GM12878 (cell line): ENCODE results near the gene CCR1. TPM values are rescaled to one million over a fixed set of nuclear protein-coding genes. Genes with fewer than 3 reads are reported as not detected.

Experiments
- ATAC-seq: fragments of 200-7000 bp; cut with Tn5 transposase; 3 replicates; pipeline ENCODE4 v1.9.1; 2020; ENCODE audit warnings: mild to moderate bottlenecking, moderate library complexity
- BruUV-seq: library from RNA; stranded (reverse); fragments of 400-500 nt; replicated peaks from 2 replicates; lab custom pipeline; 2021; lab: Mats Ljungman, UMichigan
- CTCF ChIA-PET: fragments of 300-600 bp; sonication (Branson Sonifier 250); formaldehyde crosslinking; extraction: SDS; loops from one replicate; lab custom pipeline; 2021; ENCODE audit warnings: inconsistent platforms; lab: Yijun Ruan, JAX
- POLR2A ChIA-PET: fragments of 350-600 bp; formaldehyde crosslinking; extraction: SDS; loops from one replicate; lab custom pipeline; 2021; ENCODE audit warnings: inconsistent platforms; lab: Charles Lee
- RAD21 ChIA-PET: fragments of 300-600 bp; sonication (Branson Sonifier 250); formaldehyde crosslinking; loops from one replicate; lab custom pipeline; 2023; ENCODE audit warnings: antibody characterized with exemption; ENCODE audit not compliant: unreplicated experiment; lab: Charles Lee
- SMC1A ChIA-PET: fragments of 300-600 bp; sonication (Branson Sonifier 250); formaldehyde crosslinking; loops from one replicate; lab custom pipeline; 2023; ENCODE audit not compliant: unreplicated experiment, uncharacterized antibody; lab: Charles Lee
- DNase-seq: peaks from one replicate; pipeline ENCODE4 v3.0.0-alpha.2; 2011; ENCODE audit warnings: low read depth, low spot score
- FAIRE-seq: peaks from 3 replicates; lab custom pipeline; 2011; peaks lifted over from hg19 to GRCh38; lab: Jason Lieb, UNC
- H2AFZ ChIP-seq: 2 replicates; pipeline ENCODE4 v1.6.0; 2011; ENCODE audit warnings: low read depth, low read length, control low read depth; ENCODE audit not compliant: control insufficient read depth
- H3K27ac ChIP-seq: 2 replicates; pipeline ENCODE4 v1.5.1; 2011; ENCODE audit warnings: control low read depth; ENCODE audit not compliant: control insufficient read depth, insufficient read depth
- H3K27me3 ChIP-seq, 2 experiments: replicated peaks in 1 of 2; 2 replicates each; pipeline versions ENCODE4 v1.6.0 to v1.6.1; 2011; ENCODE audit warnings: low read length in 1 of 2; ENCODE audit not compliant: control insufficient read depth in 2 of 2, insufficient read depth in 2 of 2
- H3K36me3 ChIP-seq, 2 experiments: 2 replicates each; pipeline ENCODE4 v1.5.1; 2011; ENCODE audit warnings: low read length in 1 of 2; ENCODE audit not compliant: control insufficient read depth in 2 of 2, insufficient read depth in 2 of 2
- H3K4me1 ChIP-seq: 2 replicates; pipeline ENCODE4 v1.6.1; 2011; ENCODE audit warnings: mild to moderate bottlenecking, low read length, moderate library complexity, mixed read lengths; ENCODE audit not compliant: control insufficient read depth, insufficient read depth
- H3K4me2 ChIP-seq: 2 replicates; pipeline ENCODE4 v1.6.0; 2011; ENCODE audit warnings: control low read depth; ENCODE audit not compliant: control insufficient read depth, insufficient read depth
- H3K4me3 ChIP-seq: fragments of 200-600 bp; sonication (generic); 2 replicates; pipeline ENCODE4 v1.5.1; 2016
- H3K79me2 ChIP-seq: 2 replicates; pipeline ENCODE4 v1.6.0; 2011; ENCODE audit warnings: low read length; ENCODE audit not compliant: control insufficient read depth, insufficient read depth
- H3K9ac ChIP-seq: 2 replicates; pipeline ENCODE4 v1.8.0; 2011; ENCODE audit warnings: low read length, control low read depth, mixed read lengths; ENCODE audit not compliant: control insufficient read depth, insufficient read depth
- H3K9me3 ChIP-seq: replicated peaks from 3 replicates; pipeline ENCODE4 v1.5.1; 2011; ENCODE audit warnings: mild to moderate bottlenecking, low read length; ENCODE audit not compliant: control insufficient read depth, insufficient read depth
- H4K20me1 ChIP-seq: 2 replicates; pipeline ENCODE4 v1.6.0; 2011; ENCODE audit not compliant: control insufficient read depth, insufficient read depth
- ATF3 ChIP-seq: IDR thresholded peaks from 2 replicates; pipeline ENCODE4 v1.6.1; 2011; ENCODE audit warnings: low read depth, mild to moderate bottlenecking, low read length, moderate library complexity, borderline replicate concordance; ENCODE audit errors: extremely low read depth
- ATF7 ChIP-seq: fragments of 450-650 bp; IDR thresholded peaks from 2 replicates; pipeline ENCODE4 v1.6.1; 2016; ENCODE audit warnings: low read depth, mild to moderate bottlenecking
- CEBPZ ChIP-seq: fragments of 150-350 bp; IDR thresholded peaks from 2 replicates; pipeline ENCODE4 v1.6.1; 2016; ENCODE audit warnings: low read depth, low read length
- CREB1 ChIP-seq: IDR thresholded peaks from 2 replicates; pipeline ENCODE4 v1.6.1; 2012; ENCODE audit warnings: low read depth, mild to moderate bottlenecking, inconsistent platforms
- HCFC1 ChIP-seq: fragments of 150-350 bp; IDR thresholded peaks from 2 replicates; pipeline ENCODE4 v1.6.1; 2014; ENCODE audit warnings: low read length
- PAX8 ChIP-seq: fragments of 450-650 bp; IDR thresholded peaks from 2 replicates; pipeline ENCODE4 v1.6.1; 2017; ENCODE audit warnings: mild to moderate bottlenecking, moderate library complexity
- RB1 ChIP-seq: fragments of 450-650 bp; formaldehyde crosslinking; IDR thresholded peaks from 2 replicates; pipeline ENCODE4 v1.6.1; 2017; ENCODE audit warnings: mild to moderate bottlenecking, borderline replicate concordance
- RBBP5 ChIP-seq: fragments of 200-600 bp; sonication (generic); conservative IDR thresholded peaks from 2 replicates; pipeline ENCODE4 v1.6.1; 2016
- SMAD5 ChIP-seq: IDR thresholded peaks from 2 replicates; pipeline ENCODE4 v1.6.1; 2016; ENCODE audit warnings: antibody characterized with exemption, low read depth
- SMC3 ChIP-seq: IDR thresholded peaks from 2 replicates; pipeline ENCODE4 v1.6.1; 2011; ENCODE audit warnings: low read length, improper control_type of control experiment, borderline replicate concordance
- SPI1 ChIP-seq: IDR thresholded peaks from 2 replicates; pipeline ENCODE4 v1.6.1; 2011; ENCODE audit warnings: low read depth, mild to moderate bottlenecking, low read length, moderate library complexity, borderline replicate concordance; ENCODE audit not compliant: insufficient read depth
- SREBF1 ChIP-seq: IDR thresholded peaks from 2 replicates; pipeline ENCODE4 v1.6.1; 2012; ENCODE audit warnings: mild to moderate bottlenecking, low read length
- STAT1 ChIP-seq: fragments of 450-650 bp; conservative IDR thresholded peaks from 2 replicates; pipeline ENCODE4 v1.6.1; 2014; ENCODE audit warnings: antibody characterized with exemption, mild to moderate bottlenecking
- ZNF217 ChIP-seq: fragments of 450-650 bp; IDR thresholded peaks from 2 replicates; pipeline ENCODE4 v1.6.1; 2017; ENCODE audit warnings: antibody characterized with exemption, mild to moderate bottlenecking
- ZZZ3 ChIP-seq: IDR thresholded peaks from 2 replicates; pipeline ENCODE4 v1.6.1; 2011; ENCODE audit warnings: low read depth; ENCODE audit not compliant: control insufficient read depth, insufficient read length
- WGBS: methylation state at CpG from one replicate; pipeline ENCODE4 v1.1.6; 2016; ENCODE audit warnings: low lambda C conversion rate; ENCODE audit not compliant: insufficient replicate concordance, insufficient coverage; ENCODE audit errors: missing lambda C conversion rate; 5-methylcytosine and 5-hydroxymethylcytosine counted together
- in situ Hi-C: fragments of 300-500 bp; cut with MboI; formaldehyde crosslinking; loops from 9 replicates; pipeline ENCODE4 v1.14.3; 2018; ENCODE audit warnings: mixed read lengths
- intact Hi-C: fragments of 100-400 bp; cut with micrococcal nuclease; formaldehyde crosslinking; loops from one replicate; pipeline ENCODE4 v1.14.2; 2022; ENCODE audit not compliant: unreplicated experiment
- polyA plus RNA-seq, 11 experiments: library from polyadenylated mRNA; depleted of rRNA in 4 of 11; unstranded in 6 of 11; stranded (reverse) in 5 of 11; fragments of >200 nt; fragmentation: Nextera tagmentation in 4 of 11; fragmentation: Illumina TruSeq in 1 of 11; extraction: Ambion mirVana in 4 of 11; extraction: Trizol in 1 of 11; gene quantifications; 1 replicate in 1 of 11; 2 replicates in 10 of 11; pipeline versions ENCODE4 v1.2.1 to v1.2.3, GENCODE V29; 2011 to 2016; ENCODE audit warnings: inconsistent platforms in 2 of 11, missing spikeins in 2 of 11, low read depth in 1 of 11
- total RNA-seq, 4 experiments: library from RNA; depleted of rRNA in 3 of 4; stranded (reverse); fragments of >200 nt in 3 of 4; fragmentation: Illumina TruSeq in 1 of 4; extraction: Trizol in 1 of 4; gene quantifications; 2 replicates each; pipeline versions ENCODE4 v1.2.1 to v1.2.3, GENCODE V29; 2013 to 2021

Gene CCR1
- total and polyA plus RNA-seq, 10 of the 15 experiments (the other 5 are each of a cell fraction or from before 2014, with no cell fraction given): 2.3 to 11.0 (median 7.8) TPM

GRCh38 chr3:46239301-46239938, 31.3 kb upstream of the CCR1 start:
- in situ Hi-C loops (no loop called here), intact Hi-C loops (no loop called here)
- Histone ChIP-seq H3K9me3 (no peaks in the 10 kb centered on the region), H3K9ac (no peak overlapping the region), H2AFZ (no peak overlapping the region), H3K4me1 (peaks cover 3% of the 10 kb centered on the region), H3K27ac (no peak overlapping the region), H3K4me3 (no peak overlapping the region), H3K27me3 (peaks cover 0 to 9% of the 10 kb centered on the region in 2 experiments; a peak in 2 of 4 replicates), H4K20me1 (no peaks in the 10 kb centered on the region), H3K79me2 (no peaks in the 10 kb centered on the region), H3K36me3 (no peaks in the 10 kb centered on the region), H3K4me2 (no peak overlapping the region)
- no TSS peak for BruUV-seq
- WGBS: 42% methylated on average over 3 of the region's 3 CpGs
- no peak for DNase-seq
- FAIRE-seq: no peak
- ChIA-PET RAD21 (interaction anchor here (1.9 to 2.1 kb wide), 2 partner anchors 23 to 130 kb away, joined by 6 to 12 read pairs; partner anchors contain the start of gene CCR5), CTCF (interaction anchor here (1.2 to 3.7 kb wide), 5 partner anchors 14 to 131 kb away, joined by 3 to 24 read pairs (median 5); partner anchors contain the start of gene CCR5), SMC1A (interaction anchor here (0.5 to 2.1 kb wide), 5 partner anchors 24 to 414 kb away, joined by 3 to 10 read pairs (median 3); no protein-coding TSS in a partner anchor), POLR2A (no interaction called here)
- TF ChIP-seq ATF3 (no peak), ZZZ3 (no peak), RB1 (no peak), SMC3 (no peak), SMAD5 (no peak)
- no peak for ATAC-seq

DNA sequence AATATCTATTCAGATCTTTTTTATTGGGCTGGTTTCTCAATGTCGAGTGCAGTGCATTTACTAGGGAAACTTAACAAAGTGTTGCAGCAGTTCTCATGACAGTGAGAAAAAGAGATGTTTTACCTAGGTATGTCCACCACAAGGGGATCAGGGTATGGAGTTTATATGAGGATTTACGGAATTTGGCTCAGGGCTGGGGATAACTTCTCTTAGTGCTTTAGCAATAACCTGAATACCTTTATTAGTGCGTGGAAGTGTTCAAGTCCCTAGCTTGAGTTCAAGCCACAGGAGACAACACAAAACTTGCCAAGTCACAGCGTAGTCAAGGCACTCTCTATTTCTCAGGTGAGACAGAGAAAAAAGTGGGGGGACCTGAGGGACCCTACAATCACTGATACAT, 30.3 kb upstream of the CCR1 start:
- no TSS peak for BruUV-seq
- CTCF ChIA-PET: interaction anchor here (1.6 to 3.7 kb wide), 4 partner anchors 13 to 130 kb away, joined by 5 to 24 read pairs (median 10); no protein-coding TSS in a partner anchor
- no peak for TF ChIP-seq RBBP5
- TF ChIP-seq SPI1: no peak
- no peak for TF ChIP-seq PAX8
- no peak for TF ChIP-seq HCFC1
- TF ChIP-seq ATF7: no peak
- TF ChIP-seq ZNF217: no peak
- TF ChIP-seq STAT1: no peak
- TF ChIP-seq SREBF1: no peak
- no peak for TF ChIP-seq CEBPZ
- TF ChIP-seq CREB1: no peak

More for the DNA sequence above, 30.3 kb upstream of the CCR1 start:
- SMC1A ChIA-PET: interaction anchor here (1.0 to 2.1 kb wide), 5 partner anchors 22 to 162 kb away, joined by 3 to 10 read pairs (median 5); no protein-coding TSS in a partner anchor
- peaks cover 3% of the 10 kb centered on the region for H3K4me1 ChIP-seq
- H3K79me2 ChIP-seq: no peaks in the 10 kb centered on the region
- POLR2A ChIA-PET: no interaction called here
- RAD21 ChIA-PET: interaction anchor here (1.9 to 2.1 kb wide), 2 partner anchors 22 to 131 kb away, joined by 6 to 12 read pairs; partner anchors contain the start of gene CCR5
- no peaks in the 10 kb centered on the region for H3K9me3 ChIP-seq
- H2AFZ ChIP-seq: no peak overlapping the region
- H3K27me3 ChIP-seq: peaks cover 0 to 9% of the 10 kb centered on the region in 2 experiments; a peak in 3 of 4 replicates
- no peak for FAIRE-seq
- intact Hi-C loops (no loop called here), in situ Hi-C loops (no loop called here)
- H3K4me3 ChIP-seq: no peak overlapping the region
- WGBS: 36% methylated on average over 4 of the region's 4 CpGs
- no peak overlapping the region for H3K27ac ChIP-seq
- no peak for ATAC-seq
- H4K20me1 ChIP-seq: no peaks in the 10 kb centered on the region
- H3K4me2 ChIP-seq: no peak overlapping the region
- H3K36me3 ChIP-seq: no peaks in the 10 kb centered on the region
- DNase-seq: no peak
- H3K9ac ChIP-seq: no peak overlapping the region
